T-helper 1 cell (primary cell): ENCODE results near the gene SSH3.

Source experiments
- DNase-seq, 5 donors: peaks; one replicate each; pipeline ENCODE4 v3.0.0-alpha.2; 2012 to 2020

The SSH3 gene

GRCh38 chr11:67268081-67268961 is 35.0 kb upstream of the SSH3 start:
- DNase-seq: peak in 4 of 5 donors; percentile 41 to 95 (median 48)

GRCh38 chr11:67268962-67269268 is 34.4 kb upstream of the SSH3 start:
- no peak for DNase-seq

- DNase-seq: no peak
These were observed 33.7 kb upstream of the SSH3 start for GRCh38 chr11:67269401-67270255.

- DNase-seq: no peak
These were observed 32.8 kb upstream of the SSH3 start for GRCh38 chr11:67270256-67271204.

GRCh38 chr11:67271205-67271540 is 32.2 kb upstream of the SSH3 start:
- no peak for DNase-seq

GRCh38 chr11:67271541-67272284 is 31.6 kb upstream of the SSH3 start:
- peak in 4 of 5 donors; percentile 37 to 87 (median 42) for DNase-seq

GRCh38 chr11:67272327-67273259 is 30.7 kb upstream of the SSH3 start:
- DNase-seq: peak in 2 of 5 donors; percentile 9 to 55

GRCh38 chr11:67273260-67273990 is 29.9 kb upstream of the SSH3 start:
- peak in 1 of 5 donors; percentile 7 for DNase-seq

- peak in 1 of 5 donors; percentile 2 for DNase-seq
These were observed 28.3 kb upstream of the SSH3 start for GRCh38 chr11:67274768-67275605.

GRCh38 chr11:67275606-67276409 is 27.5 kb upstream of the SSH3 start:
- DNase-seq: peak in 1 of 5 donors; percentile 9

- peak in 2 of 5 donors; percentile 8 to 67 for DNase-seq
These were observed 26.5 kb upstream of the SSH3 start for GRCh38 chr11:67276781-67277230.

GRCh38 chr11:67277231-67277961 is 25.9 kb upstream of the SSH3 start:
- peak; percentile 86 to 97 (median 88) for DNase-seq

- peak in 2 of 5 donors; percentile 0 to 3 for DNase-seq
These were observed 25.0 kb upstream of the SSH3 start for GRCh38 chr11:67278135-67278938.

GRCh38 chr11:67278939-67279588 is 24.3 kb upstream of the SSH3 start:
- DNase-seq: peak in 1 of 5 donors; percentile 0

- peak in 2 of 5 donors; percentile 0 to 4 for DNase-seq
These were observed 23.6 kb upstream of the SSH3 start for GRCh38 chr11:67279589-67280340.
